ENCODE data around the gene GABARAP.
A peak's percentile ranks its signal among the peaks of the same experiment; 100 is the strongest.
"Not testable (repeated sequence)": the region's sequence is repeated elsewhere in the genome, so short reads cannot be mapped to it uniquely, and the experiment has no call there.

The GABARAP gene

DNA sequence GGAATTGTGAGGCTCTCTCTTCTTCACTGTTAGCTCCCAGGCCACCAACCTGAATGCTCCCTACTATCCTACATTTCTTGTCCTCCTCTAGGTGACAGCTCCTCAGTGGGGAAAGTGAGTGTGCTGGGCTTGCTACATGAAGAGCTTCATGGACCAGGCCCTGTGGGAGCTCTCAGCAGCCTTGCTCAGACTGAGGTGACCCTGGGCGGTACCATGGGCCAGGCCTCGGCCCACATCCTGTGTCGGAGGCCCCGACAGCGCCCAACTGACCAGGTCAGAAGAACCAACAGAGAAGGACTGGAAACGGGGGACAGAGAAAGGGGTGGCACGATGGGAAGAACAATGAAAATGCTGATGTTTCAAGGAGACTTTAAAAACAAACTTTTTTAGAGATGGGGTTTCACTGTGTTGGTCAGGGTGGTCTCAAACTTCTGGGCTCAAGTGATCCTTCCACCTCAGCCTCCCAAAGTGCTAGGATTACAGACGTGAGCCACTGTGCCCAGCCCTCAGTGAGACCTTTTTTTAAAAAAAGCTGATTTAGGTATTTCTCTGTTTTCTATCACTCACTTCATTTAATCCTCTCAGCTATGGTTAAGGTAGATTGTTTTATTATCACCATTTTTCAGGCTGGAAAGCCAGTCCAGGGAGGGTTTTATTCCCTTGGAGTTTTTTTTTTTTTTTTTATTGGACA is 14.7 kb upstream of the GABARAP start:
- H3K36me3 Mint-ChIP-seq (ENCODE audit: insufficient read depth) = peaks cover 46% of the 10 kb centered on the region
- no peak for ATAC-seq (replicated peaks; ENCODE audit: extremely low read depth, poor library complexity, severe bottlenecking)
- H3K4me3 Mint-ChIP-seq = no peak overlapping the region
- no peak for DNase-seq (ENCODE audit: low spot score in 2 of 2)
- H3K9me3 Mint-ChIP-seq = no peaks in the 10 kb centered on the region
- H3K4me1 Mint-ChIP-seq = peaks cover 19% of the 10 kb centered on the region
- no peaks in the 10 kb centered on the region for H3K27me3 Mint-ChIP-seq
- no peak overlapping the region for H3K27ac Mint-ChIP-seq (ENCODE audit: low read depth)

DNA sequence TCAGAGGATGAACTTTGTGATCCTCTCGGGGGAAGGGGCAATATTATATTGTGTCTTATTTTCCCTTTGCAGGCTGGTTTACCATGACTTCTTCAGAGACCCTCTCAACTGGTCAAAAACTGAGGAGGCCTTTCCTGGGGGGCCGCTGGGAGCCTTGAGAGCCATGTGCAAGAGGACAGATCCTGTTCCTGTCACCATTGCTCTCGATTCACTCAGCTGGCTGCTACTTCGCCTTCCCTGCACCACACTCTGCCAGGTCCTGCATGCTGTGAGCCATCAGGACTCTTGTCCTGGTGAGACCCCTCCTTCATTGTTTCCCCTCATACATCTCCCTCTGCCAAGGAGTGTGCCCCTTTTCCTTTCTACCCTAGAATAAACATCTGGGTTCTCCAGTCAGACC is 12.3 kb upstream of the GABARAP start:
- peaks cover 51% of the 10 kb centered on the region for H3K36me3 Mint-ChIP-seq (ENCODE audit: insufficient read depth)
- H3K27ac Mint-ChIP-seq (ENCODE audit: low read depth) = no peak overlapping the region
- H3K4me1 Mint-ChIP-seq = peaks cover 33% of the 10 kb centered on the region
- DNase-seq (ENCODE audit: low spot score in 2 of 2) (no peak), ATAC-seq (replicated peaks; ENCODE audit: extremely low read depth, poor library complexity, severe bottlenecking) (no peak)
- H3K27me3 Mint-ChIP-seq = no peaks in the 10 kb centered on the region
- H3K4me3 Mint-ChIP-seq = no peak overlapping the region
- no peaks in the 10 kb centered on the region for H3K9me3 Mint-ChIP-seq

DNA sequence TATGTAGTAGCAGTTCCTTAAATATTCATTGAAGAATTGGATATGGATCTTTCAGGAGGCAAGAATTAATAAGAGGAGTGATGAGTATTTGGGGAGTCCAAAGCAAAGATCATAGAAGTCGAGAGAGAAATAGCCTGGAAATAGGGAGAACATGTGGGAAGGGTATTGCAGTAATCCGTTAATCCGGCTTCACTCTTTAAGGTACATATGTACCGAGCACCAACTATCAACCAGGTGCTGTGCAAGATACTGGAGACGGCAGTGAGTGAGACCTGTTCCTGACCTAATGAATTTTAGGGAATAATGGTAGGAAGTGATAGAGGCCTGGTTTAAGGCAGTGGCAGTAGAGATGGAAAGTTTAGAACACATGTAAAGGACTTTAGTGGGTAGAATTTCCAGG is 10.8 kb upstream of the GABARAP start:
- peak overlapping the region; percentile 93 for H3K27ac Mint-ChIP-seq (ENCODE audit: low read depth)
- peaks cover 52% of the 10 kb centered on the region for H3K36me3 Mint-ChIP-seq (ENCODE audit: insufficient read depth)
- peaks cover 46% of the 10 kb centered on the region for H3K4me1 Mint-ChIP-seq
- no peak for ATAC-seq (replicated peaks; ENCODE audit: extremely low read depth, poor library complexity, severe bottlenecking)
- no peaks in the 10 kb centered on the region for H3K27me3 Mint-ChIP-seq
- no peak for DNase-seq (ENCODE audit: low spot score in 2 of 2)
- H3K4me3 Mint-ChIP-seq = peak overlapping the region; percentile 93
- no peaks in the 10 kb centered on the region for H3K9me3 Mint-ChIP-seq

DNA sequence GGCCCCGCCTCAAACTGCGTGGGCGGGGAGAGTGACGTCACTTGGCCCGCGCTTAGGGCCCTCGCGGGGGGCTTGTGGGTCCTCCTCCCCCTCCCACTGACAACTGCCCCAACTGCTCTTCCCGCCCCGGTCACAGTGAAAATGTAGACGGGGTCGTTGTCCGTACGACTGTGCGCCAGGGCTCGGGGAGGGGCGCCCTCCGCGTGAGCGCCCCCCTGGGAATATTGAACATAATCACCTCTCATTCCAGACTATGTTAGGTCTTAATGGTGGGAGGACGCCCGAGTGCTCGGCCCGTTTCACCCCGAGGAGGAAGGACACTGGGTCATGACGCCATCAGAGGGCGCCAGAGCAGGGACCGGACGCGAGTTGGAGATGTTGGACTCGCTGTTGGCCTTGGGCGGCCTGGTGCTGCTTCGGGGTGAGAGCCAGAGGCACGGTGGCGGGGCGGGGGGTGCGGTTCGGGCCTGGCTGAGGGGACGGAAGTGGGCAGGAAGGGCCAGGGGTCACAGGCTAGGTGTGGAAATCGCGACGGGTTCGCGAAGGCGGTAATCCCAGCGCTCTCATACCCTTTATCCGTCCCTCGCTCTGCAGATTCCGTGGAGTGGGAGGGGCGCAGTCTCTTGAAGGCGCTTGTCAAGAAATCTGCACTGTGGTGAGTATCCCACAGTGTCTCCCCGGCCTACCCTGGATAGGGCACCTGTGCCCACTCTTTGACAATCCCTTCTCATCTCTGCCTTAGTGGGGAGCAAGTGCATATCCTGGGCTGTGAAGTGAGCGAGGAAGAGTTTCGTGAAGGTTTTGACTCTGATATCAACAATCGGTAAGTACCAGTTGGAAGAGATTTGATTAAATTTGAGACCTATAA is 10.2 kb upstream of the GABARAP start, which contains the start of gene ELP5:
ELP5 (plus strand) TSS at position 40 of the 868 bp plus-strand sequence; CDS start at position 376, 336 bp downstream.
- no peaks in the 10 kb centered on the region for H3K9me3 Mint-ChIP-seq
- H3K27me3 Mint-ChIP-seq = no peaks in the 10 kb centered on the region
- peak within 1 kb of the TSS; percentile 93 for H3K27ac Mint-ChIP-seq (ENCODE audit: low read depth)
- peak within 1 kb of the TSS; percentile 93 for H3K4me3 Mint-ChIP-seq
- H3K36me3 Mint-ChIP-seq (ENCODE audit: insufficient read depth) = peaks cover 50% of the 10 kb centered on the region
- DNase-seq (ENCODE audit: low spot score in 2 of 2) = peak; percentile 80 to 83
- ATAC-seq (replicated peaks; ENCODE audit: extremely low read depth, poor library complexity, severe bottlenecking) = peak; percentile 57
- peaks cover 46% of the 10 kb centered on the region for H3K4me1 Mint-ChIP-seq

DNA sequence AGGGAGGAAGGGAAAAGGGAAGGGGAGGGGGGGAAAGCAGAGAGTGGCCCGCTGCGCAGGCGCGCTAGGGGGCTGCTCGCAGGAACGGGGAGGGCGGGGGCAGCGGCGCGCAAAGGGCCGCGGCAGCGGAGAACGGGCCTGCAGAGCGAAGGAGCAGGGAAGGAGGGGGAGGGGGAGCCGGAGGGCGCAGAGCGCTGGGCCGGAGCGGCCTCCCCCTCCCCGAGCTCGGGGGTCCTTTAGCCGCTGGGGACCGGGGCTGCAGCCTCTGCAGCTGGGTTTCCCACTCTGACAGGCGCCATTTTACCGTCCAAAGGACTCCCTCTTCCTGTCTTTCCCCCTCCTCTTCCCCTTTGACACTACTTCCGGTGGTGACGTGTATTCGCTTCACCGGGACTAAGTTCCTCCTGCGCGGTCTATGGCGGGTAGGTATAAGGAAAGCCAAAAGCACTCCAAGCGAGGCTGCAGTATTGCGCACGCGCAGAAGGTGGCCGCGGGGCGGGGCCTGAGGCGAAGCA is 9.5 kb upstream of the GABARAP start, which contains the start of gene CTDNEP1:
CTDNEP1 (minus strand) TSS at position 74 of the 515 bp plus-strand sequence. CDS start 438 bp downstream, outside the sequence.
- Mint-ChIP-seq H3K9me3 (no peaks in the 10 kb centered on the region), H3K4me3 (peak within 1 kb of the TSS; percentile 93), H3K27me3 (no peaks in the 10 kb centered on the region), H3K36me3 (ENCODE audit: insufficient read depth) (peaks cover 49% of the 10 kb centered on the region), H3K27ac (ENCODE audit: low read depth) (peak within 1 kb of the TSS; percentile 93), H3K4me1 (peaks cover 48% of the 10 kb centered on the region)
- ATAC-seq (replicated peaks; ENCODE audit: extremely low read depth, poor library complexity, severe bottlenecking) (peak; percentile 96), DNase-seq (ENCODE audit: low spot score in 2 of 2) (peak; percentile 96 to 98)

- ATAC-seq (replicated peaks; ENCODE audit: extremely low read depth, poor library complexity, severe bottlenecking) = peak; percentile 10
- Mint-ChIP-seq H3K9me3 (no peaks in the 10 kb centered on the region), H3K27me3 (no peaks in the 10 kb centered on the region), H3K36me3 (ENCODE audit: insufficient read depth) (peaks cover 48% of the 10 kb centered on the region), H3K4me3 (peak overlapping the region; percentile 93), H3K27ac (ENCODE audit: low read depth) (peak overlapping the region; percentile 93), H3K4me1 (peaks cover 55% of the 10 kb centered on the region)
- DNase-seq (ENCODE audit: low spot score in 2 of 2) = no peak
Measured at GRCh38 chr17:7250695-7251627, 8.7 kb upstream of the GABARAP start.

DNA sequence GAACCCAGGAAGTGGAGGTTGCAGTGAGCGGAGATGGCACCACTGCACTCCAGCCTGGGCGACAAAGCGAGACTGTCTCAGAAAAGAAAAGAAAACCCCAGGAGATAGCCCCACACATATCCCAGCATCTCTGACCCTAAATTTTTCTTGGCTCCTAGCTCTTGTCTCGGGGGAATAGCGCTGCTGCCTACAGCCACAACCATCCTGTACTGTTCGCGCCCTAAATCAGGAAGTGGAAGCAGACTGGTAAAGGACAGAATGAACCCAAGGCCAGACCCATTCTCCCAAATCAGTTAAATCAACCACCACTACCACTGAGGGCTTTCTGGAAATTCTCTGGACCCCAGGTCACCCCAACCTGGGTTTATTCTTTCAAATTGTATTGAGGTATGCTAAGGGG is 7.6 kb upstream of the GABARAP start:
- peaks cover 46% of the 10 kb centered on the region for H3K36me3 Mint-ChIP-seq (ENCODE audit: insufficient read depth)
- H3K27ac Mint-ChIP-seq (ENCODE audit: low read depth) = peak overlapping the region; percentile 93
- DNase-seq (ENCODE audit: low spot score in 2 of 2) = no peak
- H3K4me3 Mint-ChIP-seq = peak overlapping the region; percentile 93
- H3K9me3 Mint-ChIP-seq = no peaks in the 10 kb centered on the region
- no peak for ATAC-seq (replicated peaks; ENCODE audit: extremely low read depth, poor library complexity, severe bottlenecking)
- peaks cover 55% of the 10 kb centered on the region for H3K4me1 Mint-ChIP-seq
- H3K27me3 Mint-ChIP-seq = no peaks in the 10 kb centered on the region

DNA sequence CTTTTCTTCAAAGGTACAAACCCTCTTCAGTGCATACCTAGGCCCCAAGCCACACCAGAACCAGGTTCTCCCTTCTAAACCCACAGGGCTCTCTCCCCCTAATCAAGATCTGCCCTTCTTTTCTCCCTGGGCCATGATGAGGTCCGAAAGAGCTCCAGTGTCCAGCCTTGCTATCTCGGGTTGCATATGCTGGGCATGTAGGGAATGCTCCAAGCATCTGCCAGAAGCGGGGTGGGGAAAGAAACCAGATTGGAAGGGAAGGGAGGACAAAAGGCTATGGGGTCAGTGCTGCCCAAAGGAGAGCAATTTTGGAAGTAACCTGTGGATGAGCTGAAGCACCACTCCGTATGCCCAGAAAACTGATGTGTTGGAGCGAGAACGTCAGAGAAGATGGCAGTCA is 7.0 kb upstream of the GABARAP start:
- no peaks in the 10 kb centered on the region for H3K27me3 Mint-ChIP-seq
- H3K4me3 Mint-ChIP-seq = peak overlapping the region; percentile 46
- DNase-seq (ENCODE audit: low spot score in 2 of 2) = no peak
- peaks cover 46% of the 10 kb centered on the region for H3K36me3 Mint-ChIP-seq (ENCODE audit: insufficient read depth)
- peak overlapping the region; percentile 41 for H3K27ac Mint-ChIP-seq (ENCODE audit: low read depth)
- ATAC-seq (replicated peaks; ENCODE audit: extremely low read depth, poor library complexity, severe bottlenecking) = no peak
- H3K4me1 Mint-ChIP-seq = peaks cover 52% of the 10 kb centered on the region
- H3K9me3 Mint-ChIP-seq = no peaks in the 10 kb centered on the region

GRCh38 chr17:7248796-7249195 is 6.5 kb upstream of the GABARAP start:
- DNase-seq (ENCODE audit: low spot score in 2 of 2) (no peak), ATAC-seq (replicated peaks; ENCODE audit: extremely low read depth, poor library complexity, severe bottlenecking) (no peak)
- Mint-ChIP-seq H3K4me3 (peak overlapping the region; percentile 46), H3K4me1 (peaks cover 52% of the 10 kb centered on the region), H3K9me3 (no peaks in the 10 kb centered on the region), H3K27me3 (no peaks in the 10 kb centered on the region), H3K27ac (ENCODE audit: low read depth) (peak overlapping the region; percentile 41), H3K36me3 (ENCODE audit: insufficient read depth) (peaks cover 46% of the 10 kb centered on the region)

- no peaks in the 10 kb centered on the region for H3K9me3 Mint-ChIP-seq
- no peak overlapping the region for H3K4me3 Mint-ChIP-seq
- peaks cover 55% of the 10 kb centered on the region for H3K4me1 Mint-ChIP-seq
- H3K27me3 Mint-ChIP-seq = no peaks in the 10 kb centered on the region
- ATAC-seq (replicated peaks; ENCODE audit: extremely low read depth, poor library complexity, severe bottlenecking) = no peak
- no peak for DNase-seq (ENCODE audit: low spot score in 2 of 2)
- H3K27ac Mint-ChIP-seq (ENCODE audit: low read depth) = no peak overlapping the region
- peaks cover 44% of the 10 kb centered on the region for H3K36me3 Mint-ChIP-seq (ENCODE audit: insufficient read depth)
Measured at GRCh38 chr17:7246779-7247178, 4.5 kb upstream of the GABARAP start.

DNA sequence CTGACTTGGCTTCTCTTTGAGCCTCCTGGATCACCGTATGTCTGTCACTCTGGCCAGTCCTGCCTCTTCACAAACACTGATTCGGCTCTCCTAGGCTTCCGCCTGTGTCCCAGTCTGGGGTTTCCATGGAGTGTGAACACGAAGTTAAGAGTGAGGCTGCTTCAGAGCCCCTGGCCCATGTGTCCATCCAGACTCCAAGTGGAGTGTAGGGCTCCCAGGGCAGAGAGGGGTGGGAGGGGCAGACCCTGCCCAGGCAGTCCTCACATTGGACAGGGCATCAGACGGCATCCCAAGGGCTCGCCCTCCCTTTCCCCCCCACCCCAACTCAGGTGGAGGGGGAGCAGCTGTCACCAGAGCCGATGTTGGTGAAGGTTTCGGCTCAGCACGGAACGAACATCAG is 1.6 kb upstream of the GABARAP start:
- peaks cover 56% of the 10 kb centered on the region for H3K4me1 Mint-ChIP-seq
- ATAC-seq (replicated peaks; ENCODE audit: extremely low read depth, poor library complexity, severe bottlenecking); H3K27me3 Mint-ChIP-seq; H3K27ac Mint-ChIP-seq (ENCODE audit: low read depth); H3K9me3 Mint-ChIP-seq; DNase-seq (ENCODE audit: low spot score in 2 of 2): not testable (repeated sequence)
- H3K36me3 Mint-ChIP-seq (ENCODE audit: insufficient read depth) = peaks cover 54% of the 10 kb centered on the region
- peak overlapping the region; percentile 98 for H3K4me3 Mint-ChIP-seq

- Mint-ChIP-seq H3K9me3 (no peaks in the 10 kb centered on the region), H3K4me1 (peaks cover 52% of the 10 kb centered on the region), H3K27ac (ENCODE audit: low read depth) (peak overlapping the region; percentile 90), H3K27me3 (no peaks in the 10 kb centered on the region), H3K4me3 (peak overlapping the region; percentile 98), H3K36me3 (ENCODE audit: insufficient read depth) (peaks cover 54% of the 10 kb centered on the region)
- DNase-seq (ENCODE audit: low spot score in 2 of 2) = no peak
- ATAC-seq (replicated peaks; ENCODE audit: extremely low read depth, poor library complexity, severe bottlenecking) = no peak
Measured at GRCh38 chr17:7243453-7243729, 1.1 kb upstream of the GABARAP start.
